Stimulated activated CD4-positive, alpha-beta T cell treated with anti-CD3 and anti-CD28 coated beads, Interleukin-1b, Interleukin-23, amount 100 ng/mL, for 48 hours (primary cell): ENCODE results near the gene MAN1A1.
A peak's percentile ranks its signal among the peaks of the same experiment; 100 is the strongest.
"Not testable (repeated sequence)": the region's sequence is repeated elsewhere in the genome, so short reads cannot be mapped to it uniquely, and the experiment has no call there.

Source experiments
- DNase-seq: peaks from one replicate; pipeline ENCODE4 v3.0.0-alpha.2; 2020

MAN1A1 gene

GRCh38 chr6:119166024-119166784, 183.4 kb downstream of the MAN1A1 start:
- no peak for DNase-seq

GRCh38 chr6:119163006-119163405, 186.6 kb downstream of the MAN1A1 start:
- no peak for DNase-seq

GRCh38 chr6:119162134-119162775, 187.3 kb downstream of the MAN1A1 start:
- DNase-seq: no peak

GRCh38 chr6:119161438-119161837, 188.1 kb downstream of the MAN1A1 start:
- no peak for DNase-seq

GRCh38 chr6:119160911-119161310, 188.7 kb downstream of the MAN1A1 start:
- no peak for DNase-seq

GRCh38 chr6:119158057-119158848, 191.3 kb downstream of the MAN1A1 start:
- no peak for DNase-seq

- no peak for DNase-seq
Observed at GRCh38 chr6:119157506-119157815, 192.1 kb downstream of the MAN1A1 start.

GRCh38 chr6:119156757-119157505, 192.6 kb downstream of the MAN1A1 start:
- no peak for DNase-seq

- not testable (repeated sequence) for DNase-seq
Observed at GRCh38 chr6:119156082-119156481, 193.5 kb downstream of the MAN1A1 start.

GRCh38 chr6:119152187-119152586, 197.4 kb downstream of the MAN1A1 start:
- no peak for DNase-seq

GRCh38 chr6:119148825-119149525, 200.6 kb downstream of the MAN1A1 start:
- no peak for DNase-seq

- DNase-seq: no peak
Observed at GRCh38 chr6:119148098-119148824, 201.3 kb downstream of the MAN1A1 start.

- DNase-seq: peak; percentile 66
Observed at GRCh38 chr6:119147101-119148053, 202.2 kb downstream of the MAN1A1 start.

GRCh38 chr6:119145111-119145510, 204.4 kb downstream of the MAN1A1 start:
- DNase-seq: no peak

GRCh38 chr6:119142637-119143036, 206.9 kb downstream of the MAN1A1 start:
- DNase-seq: no peak

GRCh38 chr6:119142041-119142440, 207.5 kb downstream of the MAN1A1 start:
- DNase-seq: no peak

GRCh38 chr6:119140196-119141140, 209.1 kb downstream of the MAN1A1 start:
- DNase-seq: no peak

- DNase-seq: no peak
Observed at GRCh38 chr6:119138906-119139541, 210.5 kb downstream of the MAN1A1 start.
